Pancreas (tissue), 10 donors: ENCODE data around the gene SRSF6. TPM values are rescaled to one million over a fixed set of nuclear protein-coding genes. Genes with fewer than 3 reads are reported as not detected.

ENCODE experiments used
- ATAC-seq, 4 donors: fragments of 200-7000 bp; cut with Tn5 transposase; one replicate each; pipeline versions ENCODE4 v1.8.0 to v1.9.1; 2020; ENCODE audit warnings: mild to moderate bottlenecking in 4 of 4, moderate library complexity in 4 of 4
- DNase-seq, 6 donors: peaks; one replicate each; pipeline ENCODE4 v3.0.0-alpha.2; 2020
- FAIRE-seq: peaks from 2 replicates; lab custom pipeline; 2012; peaks lifted over from hg19 to GRCh38; lab: Jason Lieb, UNC
- H3K27ac ChIP-seq, 4 donors: fragments of 200-600 bp; sonication (generic); 1 replicate in 3 of 4; 2 replicates in 1 of 4; pipeline versions ENCODE4 v1.5.0 to v1.8.0; 2020
- H3K27me3 ChIP-seq, 4 donors: fragments of 200-600 bp; one replicate each; pipeline ENCODE4 v1.8.0; 2021
- H3K36me3 ChIP-seq, 3 donors: fragments of 200-600 bp; sonication (generic) in 1 of 3; one replicate each; pipeline versions ENCODE4 v1.5.0 to v1.8.0; 2020 to 2021
- H3K4me1 ChIP-seq, 3 donors: fragments of 200-600 bp; one replicate each; pipeline ENCODE4 v1.8.0; 2021
- H3K4me3 ChIP-seq, 4 donors: fragments of 200-600 bp; sonication (generic) in 2 of 4; one replicate each; pipeline versions ENCODE4 v1.5.0 to v1.8.0; 2020 to 2021
- H3K9me3 ChIP-seq, 4 donors: fragments of 200-600 bp; one replicate each; pipeline ENCODE4 v1.8.0; 2021
- CTCF ChIP-seq, 4 donors: fragments of 200-600 bp; sonication (generic) in 3 of 4; IDR thresholded peaks; one replicate each; pipeline versions ENCODE4 v1.5.0 to v1.8.0; 2021; ENCODE audit warnings: antibody characterized with exemption in 4 of 4
- WGBS, 2 donors: extraction: QIAGEN DNeasy Blood & Tissue Kit; methylation state at CpG; one replicate each; pipeline ENCODE4 v1.1.7; 2013; 5-methylcytosine and 5-hydroxymethylcytosine counted together
- intact Hi-C, 3 donors: fragments of 100-400 bp; cut with DNase I; formaldehyde crosslinking; loops; one replicate each; pipeline versions ENCODE4 v1.11.1 to v1.14.2; 2022
- polyA plus RNA-seq, 2 donors: library from polyadenylated mRNA; stranded (reverse); fragments of 200-250 nt; gene quantifications; one replicate each; pipeline ENCODE4 v1.2.3, GENCODE V29; 2013
- total RNA-seq, 6 donors: library from RNA; stranded (reverse); fragmentation: NEBNext Ultra II Directional in 4 of 6; extraction: Animal tissue kit (Norgen Biotek cat#: 25700) in 4 of 6; gene quantifications; one replicate each; pipeline versions ENCODE4 v1.2.1 to v1.2.4, GENCODE V29; 2021 to 2023
- donor health status: healthy with polysubstance abuse.
- donor health status: DM: no; HTN: no; CAD: no; lungs with moderate emphysema.
- donor health status: DM: no; HTN: no; CAD: no.
- donor health status: control.
- donor health status: control.
- donor health status: Bipolar disorder and iron deficiency.
- donor health status: DM: yes; HTN: yes; CAD: no.
- donor health status: DM: no; HTN: no; CAD: no.
- donor health status: DM: no; HTN: no; CAD: no.
- donor health status: DM: yes; HTN: yes; CAD: no.

SRSF6 gene
- 100 to 1,000 TPM in 1 of 6 donors, 10 to 100 TPM in 5; 53.9 to 113 (median 73.7) TPM for total RNA-seq
- 100 to 1,000 TPM; 110 to 111 TPM for polyA plus RNA-seq

GRCh38 chr20:43457640-43458421 lies at the start of gene SRSF6:
Gene SRSF6, plus strand, starts transcription at chr20:43457896. Its CDS starts 138 bp downstream, at chr20:43458034.
- DNase-seq (peak; percentile 90 to 98 (median 94)), ATAC-seq (peak; percentile 94 to 99 (median 96)), FAIRE-seq (no peak)
- peaks cover 0 to 33% (median 9%) of the 10 kb centered on the region in 3 donors for H3K4me1 ChIP-seq
- TF ChIP-seq CTCF (IDR thresholded peaks at IDR 0.05), result no peak
- intact Hi-C loops, result no loop called here
- no peaks in the 10 kb centered on the region for H3K27me3 ChIP-seq
- 0% methylated on average over 47 to 101 of the region's 101 CpGs for WGBS, 2 donors
- H3K4me3 ChIP-seq, result peak within 1 kb of the TSS; percentile 73 to 93 (median 80)
- peak within 1 kb of the TSS; percentile 99 to 100 (median 100) for H3K27ac ChIP-seq
- no peaks in the 10 kb centered on the region for H3K9me3 ChIP-seq
- H3K36me3 ChIP-seq, result peaks cover 0 to 39% (median 27%) of the 10 kb centered on the region in 3 donors

DNA sequence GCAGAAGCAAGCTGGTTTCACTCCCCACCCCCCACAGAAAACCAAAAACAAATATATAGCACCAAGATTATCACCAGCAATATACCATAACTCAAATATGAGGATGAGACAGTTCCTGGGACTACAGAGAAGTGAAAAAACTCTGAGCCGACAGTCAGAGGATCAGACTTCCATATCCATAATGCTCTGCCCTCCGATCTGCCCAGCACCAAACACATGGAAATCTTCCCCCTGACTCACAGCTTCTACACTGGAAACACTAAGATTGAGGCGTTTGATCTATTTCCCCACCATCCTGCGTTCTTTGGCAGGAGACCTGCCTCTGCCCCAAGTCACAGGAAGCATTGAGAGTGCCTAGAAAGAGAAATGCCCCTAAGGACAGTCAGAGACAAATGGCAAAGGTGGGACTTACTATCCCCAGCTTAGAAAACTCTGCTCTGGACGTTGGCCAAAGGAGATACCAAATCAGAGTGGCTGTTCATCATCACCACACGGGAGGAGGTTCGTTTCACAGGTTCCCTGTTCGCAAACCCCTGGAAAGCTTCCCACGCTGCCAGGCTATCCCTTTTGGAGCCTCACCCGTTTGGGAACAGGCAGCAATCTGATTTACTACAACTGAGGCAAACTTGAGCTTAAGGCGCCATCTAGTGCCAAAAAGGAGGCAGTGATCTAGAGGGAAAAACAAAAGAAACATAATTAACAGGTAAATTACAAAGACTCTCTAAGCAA lies 48.7 kb upstream of the SRSF6 start:
- no peaks in the 10 kb centered on the region for H3K4me1 ChIP-seq
- no peak overlapping the region for H3K27ac ChIP-seq
- ATAC-seq (no peak), DNase-seq (no peak), FAIRE-seq (no peak)
- H3K4me3 ChIP-seq, result no peak overlapping the region
- H3K27me3 ChIP-seq, result peaks cover 0 to 6% (median 2%) of the 10 kb centered on the region in 4 donors
- intact Hi-C loops, result no loop called here
- no peak for TF ChIP-seq CTCF (IDR thresholded peaks at IDR 0.05)
- H3K9me3 ChIP-seq, result no peaks in the 10 kb centered on the region
- H3K36me3 ChIP-seq, result no peaks in the 10 kb centered on the region
- WGBS, 2 donors, result 15 to 29% methylated on average over 11 of the region's 11 CpGs

DNA sequence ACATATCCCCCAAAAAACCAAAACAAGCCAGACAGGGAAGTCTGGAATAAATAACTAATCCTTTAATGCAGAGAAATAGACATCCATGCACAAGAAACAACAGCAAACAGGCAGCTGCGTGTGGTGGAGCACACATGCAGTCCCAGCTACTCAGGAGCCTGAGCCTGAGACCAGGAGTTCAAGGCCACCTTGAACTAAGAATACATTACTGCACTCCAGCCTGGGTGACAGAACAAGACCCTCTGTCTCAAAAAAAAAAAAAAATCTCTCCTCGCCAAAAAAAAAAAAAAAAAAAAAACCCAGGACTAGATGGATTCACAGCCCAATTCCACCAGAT lies 48.2 kb upstream of the SRSF6 start:
- Histone ChIP-seq H3K4me1 (no peaks in the 10 kb centered on the region), H3K9me3 (no peaks in the 10 kb centered on the region), H3K27ac (no peak overlapping the region), H3K36me3 (no peaks in the 10 kb centered on the region), H3K27me3 (peaks cover 0 to 6% (median 2%) of the 10 kb centered on the region in 4 donors), H3K4me3 (no peak overlapping the region)
- FAIRE-seq (no peak), DNase-seq (no peak), ATAC-seq (no peak)
- 56 to 58% methylated on average over 2 of the region's 2 CpGs for WGBS, 2 donors
- no peak for TF ChIP-seq CTCF (IDR thresholded peaks at IDR 0.05)
- intact Hi-C loops, result no loop called here

DNA sequence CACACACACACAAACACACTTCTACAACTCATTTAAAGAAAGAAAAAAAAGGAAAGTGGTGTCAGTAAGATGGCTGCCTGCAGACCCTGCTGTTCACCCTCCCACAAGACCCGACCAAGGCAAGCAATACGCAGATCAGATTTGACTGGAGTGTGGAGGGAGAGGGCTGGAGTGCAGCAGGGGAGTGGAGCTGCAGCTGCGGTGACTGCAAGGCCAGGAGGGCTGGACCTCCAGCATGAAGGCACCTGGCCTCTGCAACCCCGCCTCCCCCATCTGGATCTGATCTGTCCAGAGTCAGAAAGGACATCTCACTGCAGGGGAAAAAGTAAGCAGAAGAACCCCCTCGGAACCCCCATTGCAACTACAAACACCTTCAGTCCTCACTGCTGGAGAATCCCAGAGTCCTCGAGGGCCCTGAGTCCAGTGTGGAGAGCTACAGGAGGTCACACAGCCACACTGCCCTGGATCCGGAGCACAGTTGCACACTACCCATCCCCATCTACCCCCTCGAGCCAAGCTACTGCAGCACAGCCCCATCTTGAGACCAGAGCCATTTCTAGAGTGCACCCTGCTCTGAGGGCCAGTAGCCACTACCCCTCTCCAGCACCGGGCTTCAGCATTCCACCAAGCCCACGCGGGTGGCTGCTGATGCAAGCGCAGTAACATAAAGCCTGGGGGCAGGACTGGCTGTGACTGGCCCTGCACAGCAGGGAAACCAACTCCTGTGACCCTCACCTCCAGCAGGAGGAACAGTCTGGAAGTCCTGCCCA lies 41.9 kb upstream of the SRSF6 start:
- Histone ChIP-seq H3K4me3 (no peak overlapping the region), H3K27ac (no peak overlapping the region), H3K4me1 (no peaks in the 10 kb centered on the region), H3K36me3 (no peaks in the 10 kb centered on the region), H3K9me3 (no peaks in the 10 kb centered on the region), H3K27me3 (peaks cover 0 to 9% (median 2%) of the 10 kb centered on the region in 4 donors)
- FAIRE-seq (no peak), ATAC-seq (no peak), DNase-seq (peak in 1 of 6 donors; percentile 33)
- no peak for TF ChIP-seq CTCF (IDR thresholded peaks at IDR 0.05)
- WGBS, 2 donors, result 62 to 70% methylated on average over 12 of the region's 12 CpGs
- intact Hi-C loops, result no loop called here
